Nephron (organoid): ENCODE measurements around the gene LRCOL1.

ENCODE experiments used
- H3K27ac Mint-ChIP-seq, 3 experiments: 2 replicates each; pipeline ENCODE4 v1.8.0; 2020; ENCODE audit warnings: mixed read lengths in 3 of 3, mild to moderate bottlenecking in 2 of 3, moderate library complexity in 1 of 3
- H3K27me3 Mint-ChIP-seq: 2 replicates; pipeline ENCODE4 v1.8.0; 2021; ENCODE audit warnings: low read depth, mild to moderate bottlenecking, moderate library complexity, mixed read lengths
- H3K36me3 Mint-ChIP-seq: 2 replicates; pipeline ENCODE4 v1.8.0; 2020; ENCODE audit warnings: low read depth, mixed read lengths
- H3K4me1 Mint-ChIP-seq: 2 replicates; pipeline ENCODE4 v1.8.0; 2020; ENCODE audit warnings: mixed read lengths
- H3K4me3 Mint-ChIP-seq, 3 experiments: 2 replicates each; pipeline ENCODE4 v1.8.0; 2020; ENCODE audit warnings: mild to moderate bottlenecking in 3 of 3, mixed read lengths in 3 of 3, moderate library complexity in 2 of 3
- H3K9me3 Mint-ChIP-seq: 2 replicates; pipeline ENCODE4 v1.8.0; 2020; ENCODE audit warnings: mixed read lengths
- CTCF ChIP-seq, 3 experiments: fragments of 200-600 bp; sonication (generic); IDR thresholded peaks; one replicate each; pipeline ENCODE4 v1.5.0; 2021; ENCODE audit warnings: antibody characterized with exemption in 3 of 3; ENCODE audit not compliant: unreplicated experiment in 3 of 3

LRCOL1 gene

GRCh38 chr12:132625731-132626430 lies 15.5 kb upstream of the LRCOL1 start:
- no peak for TF ChIP-seq CTCF (IDR thresholded peaks at IDR 0.05; ENCODE audit: unreplicated experiment in 3 of 3)
- Mint-ChIP-seq H3K4me1 (peaks cover 25% of the 10 kb centered on the region), H3K27ac (no peak overlapping the region)

DNA sequence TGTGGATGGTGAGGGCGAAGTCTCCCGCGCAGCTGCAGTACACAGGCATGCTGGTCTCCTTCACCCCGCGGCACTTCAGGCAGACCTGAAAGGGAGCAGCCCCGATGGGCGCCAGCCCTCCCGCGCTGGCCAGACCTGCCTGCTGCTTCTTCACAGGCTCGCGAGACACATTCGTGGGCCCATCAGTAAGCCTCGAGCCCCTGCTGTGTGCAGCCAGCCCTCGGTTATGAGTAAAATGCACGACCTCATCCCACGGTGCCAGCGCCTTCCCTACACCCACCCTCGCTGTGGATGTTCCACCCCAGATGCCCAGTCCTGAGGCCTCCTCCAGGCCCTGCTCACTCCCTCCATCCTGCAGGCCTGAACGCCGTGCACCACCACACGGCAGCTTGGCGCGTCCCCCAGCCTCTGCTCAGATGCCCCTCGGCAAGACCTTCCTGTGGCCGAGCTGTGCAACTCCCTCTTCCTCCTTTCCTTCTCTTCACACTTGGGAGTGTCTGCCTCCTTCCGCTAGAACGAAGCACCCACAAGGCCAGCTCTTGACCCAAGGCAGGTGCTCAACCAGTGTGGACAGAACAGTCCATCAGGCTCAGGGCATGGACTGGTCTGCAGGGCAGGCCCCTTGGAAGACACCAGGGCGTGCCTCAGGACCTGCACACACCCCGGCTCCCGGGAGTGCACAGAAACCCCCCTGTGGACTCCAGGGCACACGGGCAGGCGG lies 14.7 kb upstream of the LRCOL1 start:
- H3K4me3 Mint-ChIP-seq = no peak overlapping the region
- peaks cover 15% of the 10 kb centered on the region for H3K27me3 Mint-ChIP-seq
- peaks cover 38% of the 10 kb centered on the region for H3K36me3 Mint-ChIP-seq
- H3K27ac Mint-ChIP-seq = peak overlapping the region in 1 of 3 experiments; percentile 80
- no peak for TF ChIP-seq CTCF (IDR thresholded peaks at IDR 0.05; ENCODE audit: unreplicated experiment in 3 of 3)
- peaks cover 25% of the 10 kb centered on the region for H3K4me1 Mint-ChIP-seq
- H3K9me3 Mint-ChIP-seq = no peaks in the 10 kb centered on the region

More at GRCh38 chr12:132625731-132626430, 15.5 kb upstream of the LRCOL1 start:
- H3K36me3 Mint-ChIP-seq = peaks cover 46% of the 10 kb centered on the region
- no peaks in the 10 kb centered on the region for H3K9me3 Mint-ChIP-seq
- peaks cover 7% of the 10 kb centered on the region for H3K27me3 Mint-ChIP-seq
- no peak overlapping the region for H3K4me3 Mint-ChIP-seq

DNA sequence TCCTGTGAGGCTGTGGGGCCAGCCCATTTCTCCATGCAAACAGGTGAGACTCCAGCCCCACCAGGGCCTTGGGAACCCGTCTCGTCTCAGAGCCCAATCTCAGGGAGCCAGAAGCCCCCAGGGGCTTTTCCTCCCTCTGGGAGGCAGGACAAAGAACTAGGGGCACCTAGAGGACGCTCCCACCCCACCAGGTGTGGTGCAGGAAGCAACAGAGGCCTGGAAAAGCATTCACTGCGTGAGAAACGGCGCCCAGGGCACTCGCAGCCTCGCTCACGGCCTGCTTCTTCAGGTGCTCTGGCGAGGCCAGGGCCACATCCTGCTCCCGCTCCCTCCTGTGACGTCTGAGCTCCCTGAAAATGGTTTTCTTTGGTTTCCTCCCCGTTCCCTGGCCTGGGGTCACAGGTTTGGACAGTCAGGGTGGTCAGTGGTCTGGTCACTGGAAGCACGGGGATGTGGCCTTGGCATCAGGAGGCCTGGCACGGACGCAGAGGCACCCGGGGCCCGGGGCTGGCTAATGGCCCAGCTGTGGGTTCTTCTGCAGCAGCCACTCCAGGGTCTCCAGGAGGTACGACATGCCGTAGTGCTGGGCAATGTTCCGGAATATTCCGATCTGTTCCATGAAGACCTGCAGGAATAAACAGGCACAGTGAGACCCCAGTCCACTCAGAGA lies 13.9 kb upstream of the LRCOL1 start:
- Mint-ChIP-seq H3K27ac (peak overlapping the region in 2 of 3 experiments; percentile 94 to 96), H3K36me3 (peaks cover 31% of the 10 kb centered on the region), H3K4me3 (no peak overlapping the region), H3K4me1 (peaks cover 25% of the 10 kb centered on the region), H3K9me3 (no peaks in the 10 kb centered on the region), H3K27me3 (peaks cover 16% of the 10 kb centered on the region)
- no peak for TF ChIP-seq CTCF (IDR thresholded peaks at IDR 0.05; ENCODE audit: unreplicated experiment in 3 of 3)

GRCh38 chr12:132623072-132623869 lies 12.9 kb upstream of the LRCOL1 start:
- H3K9me3 Mint-ChIP-seq = no peaks in the 10 kb centered on the region
- H3K4me3 Mint-ChIP-seq = peak overlapping the region; percentile 62 to 71 (median 71)
- H3K27me3 Mint-ChIP-seq = peaks cover 16% of the 10 kb centered on the region
- H3K4me1 Mint-ChIP-seq = peaks cover 25% of the 10 kb centered on the region
- H3K27ac Mint-ChIP-seq = peak overlapping the region; percentile 94 to 97 (median 96)
- no peak for TF ChIP-seq CTCF (IDR thresholded peaks at IDR 0.05; ENCODE audit: unreplicated experiment in 3 of 3)
- H3K36me3 Mint-ChIP-seq = peaks cover 22% of the 10 kb centered on the region

DNA sequence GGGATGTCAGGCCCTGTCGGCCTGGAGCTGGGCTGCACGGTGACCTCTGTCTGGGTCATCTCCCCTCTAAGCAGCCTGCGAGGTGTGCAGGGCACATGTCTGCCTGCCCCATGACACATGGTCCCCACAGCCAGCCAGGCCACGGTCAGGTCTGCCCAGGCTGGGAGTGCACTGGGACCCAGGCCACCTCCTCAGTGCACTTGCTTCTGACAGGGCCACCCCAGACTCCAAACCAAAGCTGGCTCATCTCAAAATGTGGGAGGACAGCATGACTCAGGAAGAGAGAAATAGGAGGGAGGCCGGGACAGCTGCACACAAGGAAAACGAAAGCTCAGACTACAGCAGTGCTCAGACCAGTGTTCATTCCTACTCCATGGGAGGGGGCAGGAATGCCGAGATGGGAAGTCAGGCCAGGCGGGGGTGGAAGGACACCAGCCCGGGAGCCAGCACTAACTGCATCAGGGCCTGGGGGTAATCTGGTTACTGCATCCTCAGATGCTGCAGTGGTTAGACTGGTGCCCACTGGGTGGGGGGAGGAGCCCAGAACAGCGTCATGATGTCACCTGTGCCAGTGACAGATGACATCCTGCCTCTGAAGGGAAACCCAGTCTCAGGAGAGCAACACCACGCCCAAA lies 12.2 kb upstream of the LRCOL1 start:
- peak overlapping the region; percentile 62 to 71 (median 71) for H3K4me3 Mint-ChIP-seq
- TF ChIP-seq CTCF (IDR thresholded peaks at IDR 0.05; ENCODE audit: unreplicated experiment in 3 of 3) = no peak
- H3K27ac Mint-ChIP-seq = peak overlapping the region; percentile 94 to 97 (median 96)
- H3K27me3 Mint-ChIP-seq = peaks cover 24% of the 10 kb centered on the region
- H3K9me3 Mint-ChIP-seq = no peaks in the 10 kb centered on the region
- peaks cover 32% of the 10 kb centered on the region for H3K4me1 Mint-ChIP-seq
- H3K36me3 Mint-ChIP-seq = peaks cover 22% of the 10 kb centered on the region
